GM18520 (cell line): Measurements from ENCODE around the gene KLF16.

Experiments
- ATAC-seq: cut with Tn5 transposase; IDR thresholded peaks from one replicate; pipeline ENCODE4 v1.9.1; 2021; ENCODE audit not compliant: unreplicated experiment

The KLF16 gene

DNA sequence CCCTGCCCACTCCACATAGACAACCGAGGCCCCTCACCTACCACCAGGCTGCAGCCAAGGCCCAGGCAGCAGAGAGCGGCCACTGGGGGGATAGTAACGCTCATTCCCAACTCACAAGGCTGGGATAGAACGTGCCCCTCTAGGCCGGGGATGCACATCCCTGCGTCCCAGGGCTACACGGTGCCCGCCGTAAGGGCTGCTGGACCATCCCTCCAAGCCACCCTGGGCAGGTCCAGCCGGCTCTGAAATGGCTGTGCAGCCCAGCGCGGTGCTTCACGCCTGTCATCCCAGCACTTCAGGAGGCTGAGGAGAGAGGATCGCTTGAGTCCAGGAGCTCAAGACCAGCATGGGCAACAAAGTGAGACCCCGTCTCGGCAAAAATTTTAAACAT lies 18.3 kb downstream of the KLF16 start:
- no peak for ATAC-seq

DNA sequence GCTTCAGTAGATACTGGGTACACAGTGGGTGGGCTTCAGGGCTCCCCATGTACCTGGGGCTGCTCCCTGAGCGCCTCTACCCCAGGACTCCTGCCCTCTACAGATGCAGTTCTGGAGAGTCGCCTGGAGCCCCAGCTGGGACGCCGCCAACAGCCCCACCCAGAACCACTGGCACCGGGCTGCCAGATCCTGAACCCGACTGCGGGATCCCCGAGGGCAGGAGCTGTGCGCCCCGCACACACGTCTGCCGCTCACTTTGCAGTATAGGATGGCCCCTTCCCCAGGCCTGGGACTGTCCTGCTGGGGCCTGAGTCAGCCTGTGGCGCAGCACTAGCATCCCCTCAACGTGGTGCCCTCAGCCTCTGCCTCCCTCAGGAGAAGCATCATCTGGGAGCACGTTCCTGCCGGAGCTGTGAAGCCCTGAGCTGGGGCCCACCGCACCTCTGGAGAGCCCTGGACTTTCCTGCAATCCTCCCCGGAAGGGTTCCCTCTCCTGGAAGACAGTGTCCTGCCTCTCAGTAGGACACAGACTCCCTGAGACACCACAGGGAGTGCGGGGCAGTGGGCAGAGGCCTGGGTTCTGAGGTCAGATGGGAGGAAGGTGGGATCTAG lies 18.8 kb downstream of the KLF16 start:
- ATAC-seq, result no peak

GRCh38 chr19:1843646-1844394 lies 19.6 kb downstream of the KLF16 start:
- no peak for ATAC-seq

DNA sequence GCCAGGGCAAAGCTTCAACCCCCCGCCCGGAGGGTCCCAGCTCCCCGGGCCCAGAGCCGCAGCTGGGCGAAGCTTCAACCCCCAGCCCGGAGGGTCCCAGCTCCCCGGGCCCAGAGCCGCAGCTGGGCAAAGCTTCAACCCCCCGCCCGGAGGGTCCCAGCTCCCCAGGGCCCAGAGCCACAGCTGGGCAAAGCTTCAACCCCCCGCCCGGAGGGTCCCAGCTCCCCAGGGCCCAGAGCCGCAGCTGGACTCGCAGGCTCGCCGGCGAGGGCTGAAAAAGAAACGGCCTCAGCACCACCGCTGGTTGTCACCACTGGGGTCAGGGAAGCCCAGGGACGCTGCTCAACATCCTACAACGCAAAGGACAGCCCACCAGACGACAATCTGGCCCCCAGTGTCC lies 20.3 kb downstream of the KLF16 start:
- no peak for ATAC-seq

- no peak for ATAC-seq
Observed at GRCh38 chr19:1841209-1841924, 22.0 kb downstream of the KLF16 start.

- no peak for ATAC-seq
Observed at GRCh38 chr19:1840541-1841115, 22.8 kb downstream of the KLF16 start.

DNA sequence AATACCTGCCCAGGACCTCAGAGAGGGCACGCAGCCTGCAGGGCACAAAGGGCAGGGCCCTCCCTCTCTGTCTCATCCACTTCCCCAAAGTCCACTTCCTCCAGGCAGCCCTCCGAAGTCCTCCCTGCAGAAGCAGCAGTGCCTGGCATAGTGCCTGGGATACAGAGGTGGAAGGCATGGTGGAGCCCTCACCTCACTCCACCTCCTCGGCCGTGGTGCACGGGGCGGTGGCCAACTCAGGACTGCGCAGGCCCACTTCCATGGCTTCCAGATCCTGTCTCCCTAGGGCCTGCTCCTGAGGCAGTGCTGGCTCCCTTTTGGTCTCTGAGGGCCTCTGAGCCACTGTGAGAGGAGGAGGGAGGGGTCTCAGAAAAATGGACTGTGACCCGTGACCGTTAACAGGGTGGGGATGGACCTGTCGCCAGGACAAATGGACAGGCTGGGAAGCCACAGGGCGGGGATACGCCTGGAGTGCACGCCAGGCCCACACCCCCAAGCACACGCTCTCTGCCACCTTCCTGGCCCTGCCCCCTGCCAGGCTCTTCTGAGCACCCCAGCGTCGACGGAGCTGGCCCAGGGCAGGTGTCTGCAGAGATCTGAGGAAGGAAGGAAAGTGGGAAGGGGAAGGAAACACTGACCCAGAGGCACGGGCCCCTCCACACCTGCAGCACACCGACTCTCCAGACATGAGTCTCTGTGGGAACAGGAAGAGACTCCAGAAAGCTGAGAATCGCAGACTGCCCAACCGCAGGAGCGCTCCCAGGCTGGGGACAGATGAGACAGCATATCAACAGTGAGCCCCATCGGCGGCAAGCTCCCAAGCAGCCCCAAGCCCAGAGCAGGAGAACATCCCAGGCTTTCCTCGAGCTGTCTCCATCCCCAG lies 23.5 kb downstream of the KLF16 start:
- ATAC-seq, result no peak

DNA sequence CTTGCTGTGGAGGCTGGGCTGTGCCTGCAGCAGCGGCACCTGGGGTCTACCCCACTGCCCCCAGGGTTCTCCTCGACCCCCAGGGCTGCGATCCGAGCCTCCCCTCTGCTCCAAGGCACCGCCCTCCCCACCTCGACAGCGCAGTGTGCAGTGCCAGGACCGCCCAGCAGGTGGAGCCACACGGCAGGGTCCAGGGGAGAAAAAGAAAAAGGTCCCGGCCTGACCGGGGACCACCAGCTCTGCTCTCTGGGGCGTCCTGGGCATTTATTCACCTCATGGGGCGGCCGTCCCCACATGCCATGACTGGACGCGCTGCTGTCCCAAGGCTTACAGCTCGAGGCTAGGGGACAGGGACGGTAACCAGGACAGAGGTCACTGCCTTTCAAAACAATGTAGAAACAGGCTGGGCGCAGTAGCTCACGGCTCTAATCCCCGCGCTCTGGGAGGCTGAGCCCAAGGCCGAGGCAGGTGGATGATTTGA lies 25.7 kb downstream of the KLF16 start:
- ATAC-seq, result no peak

- no peak for ATAC-seq
Observed at GRCh38 chr19:1837222-1837565, 26.2 kb downstream of the KLF16 start.

- ATAC-seq, result no peak
Observed at GRCh38 chr19:1836458-1837221, 26.7 kb downstream of the KLF16 start.

GRCh38 chr19:1833540-1833939 lies 29.8 kb downstream of the KLF16 start:
- no peak for ATAC-seq

GRCh38 chr19:1832046-1832663 lies 31.2 kb downstream of the KLF16 start:
- ATAC-seq, result no peak

- no peak for ATAC-seq
Observed at GRCh38 chr19:1830978-1831377, 32.4 kb downstream of the KLF16 start.

DNA sequence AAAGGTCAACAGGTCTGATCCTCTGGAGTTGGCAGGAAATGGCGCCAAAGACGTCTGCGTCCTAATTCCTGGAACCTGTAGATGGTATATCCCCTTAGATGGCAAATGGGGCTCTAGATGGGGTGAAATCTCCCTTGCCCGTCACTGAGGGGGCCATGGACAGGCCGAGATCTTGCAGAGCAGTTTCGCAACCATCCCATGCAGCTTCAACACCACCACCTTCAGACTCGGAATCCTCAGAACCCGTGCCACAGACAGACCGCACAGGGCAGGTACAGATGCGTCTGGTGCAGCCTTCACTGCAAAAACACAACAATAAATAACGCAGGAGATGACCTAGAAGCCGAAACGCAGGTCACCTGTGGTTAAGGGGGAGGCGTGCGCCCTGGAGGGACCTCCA lies 32.8 kb downstream of the KLF16 start:
- ATAC-seq, result no peak

DNA sequence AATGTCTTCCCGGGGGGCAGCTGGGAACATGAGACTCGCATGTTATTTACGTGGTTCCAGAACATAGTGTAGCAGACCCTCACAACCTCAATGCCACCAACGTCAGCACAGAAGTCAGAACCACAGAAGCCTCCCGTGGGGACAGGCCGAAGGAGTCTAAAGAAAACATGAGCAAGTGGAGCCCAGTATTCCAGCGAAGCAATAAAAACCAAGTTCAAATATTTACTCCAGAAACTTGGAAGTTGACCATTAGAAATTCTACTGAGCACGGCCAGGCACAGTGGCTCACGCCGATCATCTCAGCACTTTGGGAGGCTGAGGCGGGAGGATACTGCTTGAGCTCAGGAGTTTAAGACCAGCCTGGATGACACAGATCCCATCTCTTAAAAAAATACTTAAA lies 33.4 kb downstream of the KLF16 start:
- no peak for ATAC-seq

GRCh38 chr19:1828279-1829238 lies 34.8 kb downstream of the KLF16 start:
- no peak for ATAC-seq

- ATAC-seq, result no peak
Observed at GRCh38 chr19:1827566-1828278, 35.7 kb downstream of the KLF16 start.
